HG03039 (cell line): Measurements from ENCODE around the gene USF2.
A peak's percentile ranks its signal among the peaks of the same experiment; 100 is the strongest.
"Not testable (repeated sequence)": the region's sequence is repeated elsewhere in the genome, so short reads cannot be mapped to it uniquely, and the experiment has no call there.

Source experiments
- ATAC-seq: cut with Tn5 transposase; IDR thresholded peaks from one replicate; pipeline ENCODE4 v1.9.1; 2021; ENCODE audit warnings: mild to moderate bottlenecking, moderate library complexity; ENCODE audit not compliant: unreplicated experiment

USF2 gene, protein sequence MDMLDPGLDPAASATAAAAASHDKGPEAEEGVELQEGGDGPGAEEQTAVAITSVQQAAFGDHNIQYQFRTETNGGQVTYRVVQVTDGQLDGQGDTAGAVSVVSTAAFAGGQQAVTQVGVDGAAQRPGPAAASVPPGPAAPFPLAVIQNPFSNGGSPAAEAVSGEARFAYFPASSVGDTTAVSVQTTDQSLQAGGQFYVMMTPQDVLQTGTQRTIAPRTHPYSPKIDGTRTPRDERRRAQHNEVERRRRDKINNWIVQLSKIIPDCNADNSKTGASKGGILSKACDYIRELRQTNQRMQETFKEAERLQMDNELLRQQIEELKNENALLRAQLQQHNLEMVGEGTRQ

GRCh38 chr19:35268536-35269437 lies at the start of gene USF2:
USF2 (plus strand) TSS chr19:35268962; CDS start chr19:35269102, 140 bp downstream.
- peak; percentile 14 for ATAC-seq

GRCh38 chr19:35219008-35219407 lies 49.8 kb upstream of the USF2 start:
- no peak for ATAC-seq

DNA sequence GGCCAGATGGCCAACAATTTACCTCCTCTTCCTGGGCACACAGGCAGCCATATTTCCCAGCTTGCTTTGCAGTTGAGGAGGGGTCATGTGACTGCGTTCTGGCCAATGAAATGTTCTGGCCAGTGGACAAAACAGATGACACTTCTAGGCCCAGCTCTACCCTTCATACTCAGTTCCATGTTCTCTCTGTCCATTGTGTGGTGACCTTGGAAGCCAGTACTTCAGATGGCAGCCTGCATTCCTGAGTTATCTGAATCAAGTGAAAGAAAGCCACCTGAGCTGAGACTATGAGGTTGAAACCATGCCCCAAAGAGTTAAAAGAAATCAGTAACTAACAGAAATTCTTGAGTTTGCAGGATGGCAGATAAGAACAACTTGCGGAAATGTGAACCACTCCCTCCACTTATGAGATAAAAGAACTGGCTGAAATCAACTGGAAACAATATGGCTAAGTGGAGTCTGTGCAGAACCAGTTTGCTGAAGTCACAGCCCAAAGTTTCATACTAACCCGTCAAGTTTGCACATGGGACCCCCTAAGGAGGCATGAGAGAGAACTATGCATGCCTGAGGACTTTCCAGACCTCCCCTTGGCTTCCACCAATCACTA lies 48.3 kb upstream of the USF2 start:
- ATAC-seq, result no peak

GRCh38 chr19:35220973-35221590 lies 47.7 kb upstream of the USF2 start:
- not testable (repeated sequence) for ATAC-seq

DNA sequence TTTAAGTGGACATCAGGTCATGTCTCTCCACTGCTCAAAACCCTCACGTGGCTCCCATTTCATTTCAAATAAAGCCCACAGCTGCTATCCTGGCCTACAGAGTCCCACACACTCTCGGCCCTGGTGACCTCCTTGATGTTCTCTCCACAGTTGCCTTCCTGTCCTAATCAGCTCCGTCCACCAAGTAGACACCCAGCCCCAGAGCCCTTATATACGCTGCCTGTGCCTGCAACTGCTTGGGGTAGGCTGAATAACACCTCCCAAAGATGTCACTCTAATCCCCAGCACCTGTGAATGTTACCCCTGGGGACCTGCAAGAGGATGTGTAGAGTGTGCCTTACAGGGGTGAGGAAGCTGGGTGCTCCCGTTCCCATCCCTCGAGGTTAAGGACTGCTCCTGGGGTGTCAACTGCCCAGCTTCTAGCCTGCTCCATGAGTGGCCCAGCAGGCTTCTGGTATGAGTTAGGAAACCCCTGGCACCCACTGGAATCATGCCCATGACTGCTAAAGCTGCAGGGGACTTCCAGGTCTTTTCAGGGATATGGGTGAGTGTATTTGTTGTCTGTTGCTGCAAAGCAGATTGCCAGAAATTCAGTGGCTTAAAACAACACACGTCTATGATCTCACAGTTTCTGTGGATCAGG lies 46.3 kb upstream of the USF2 start:
- no peak for ATAC-seq

DNA sequence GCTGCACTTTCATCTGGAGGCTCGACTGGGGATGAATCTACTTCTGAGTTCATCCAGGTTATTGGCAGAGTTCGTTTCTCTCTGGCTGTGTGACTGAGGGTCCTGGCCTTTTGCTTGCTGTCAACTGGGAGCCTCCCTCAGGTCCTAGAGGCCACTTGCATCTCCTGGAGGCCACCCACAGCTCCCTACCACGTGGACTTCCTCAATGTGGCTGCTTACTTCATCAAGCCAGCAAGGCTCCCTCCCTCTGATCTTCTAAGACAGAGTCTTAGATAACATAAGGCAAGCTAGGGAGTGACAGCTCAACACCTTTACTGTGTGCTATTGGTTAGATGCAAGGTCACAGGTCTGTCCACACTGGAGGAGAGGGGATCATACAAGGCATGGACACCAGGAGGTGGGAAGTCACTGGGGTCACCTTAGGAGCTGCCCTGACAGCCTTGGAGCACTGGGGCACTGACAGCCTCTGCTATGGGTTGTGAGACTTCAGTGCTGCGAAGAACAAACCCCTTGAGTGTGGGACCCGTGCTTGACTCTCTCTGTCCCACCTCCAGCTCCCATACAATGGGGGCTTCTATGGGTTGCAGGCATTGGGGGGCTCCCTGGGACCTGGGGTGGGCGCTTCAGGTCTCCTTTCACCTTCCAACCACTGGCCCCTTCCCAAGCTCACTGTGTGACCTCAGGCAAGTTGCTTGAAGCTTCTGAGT lies 45.5 kb upstream of the USF2 start:
- no peak for ATAC-seq

DNA sequence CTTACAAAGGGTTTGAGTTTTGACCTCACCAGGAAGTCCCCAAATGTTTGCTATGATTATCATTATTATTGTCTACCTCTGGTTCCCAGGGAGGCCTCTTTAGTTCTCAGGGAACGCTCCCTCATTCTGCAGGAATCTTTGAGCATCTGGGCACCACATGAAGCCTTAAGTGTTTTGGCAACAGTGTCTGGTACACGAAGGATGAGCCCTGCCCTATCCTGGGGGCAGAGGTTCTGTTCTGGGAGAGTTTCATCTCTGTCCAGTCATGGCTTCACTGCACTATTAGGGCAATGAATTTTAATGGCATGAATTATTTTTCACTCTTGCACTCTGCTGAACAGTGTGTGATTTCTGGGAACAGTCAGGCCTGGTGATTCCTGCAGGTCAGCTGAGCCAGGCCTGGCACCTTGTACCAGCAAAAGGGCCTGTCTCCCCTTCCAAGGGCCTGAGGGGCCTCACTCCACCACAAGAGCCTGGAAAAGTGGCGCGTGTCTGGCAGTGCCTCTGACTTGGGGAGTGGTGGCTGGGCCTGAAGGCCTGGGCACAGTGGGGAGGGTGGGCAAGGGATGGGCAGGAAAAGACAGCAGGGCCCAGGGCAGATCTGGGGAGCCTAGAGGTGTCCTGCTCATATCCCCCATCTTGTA lies 44.8 kb upstream of the USF2 start:
- ATAC-seq, result no peak

GRCh38 chr19:35224681-35225571 lies 43.8 kb upstream of the USF2 start:
- ATAC-seq, result no peak

- ATAC-seq, result no peak
Measured at GRCh38 chr19:35225951-35226350, 42.8 kb upstream of the USF2 start.

DNA sequence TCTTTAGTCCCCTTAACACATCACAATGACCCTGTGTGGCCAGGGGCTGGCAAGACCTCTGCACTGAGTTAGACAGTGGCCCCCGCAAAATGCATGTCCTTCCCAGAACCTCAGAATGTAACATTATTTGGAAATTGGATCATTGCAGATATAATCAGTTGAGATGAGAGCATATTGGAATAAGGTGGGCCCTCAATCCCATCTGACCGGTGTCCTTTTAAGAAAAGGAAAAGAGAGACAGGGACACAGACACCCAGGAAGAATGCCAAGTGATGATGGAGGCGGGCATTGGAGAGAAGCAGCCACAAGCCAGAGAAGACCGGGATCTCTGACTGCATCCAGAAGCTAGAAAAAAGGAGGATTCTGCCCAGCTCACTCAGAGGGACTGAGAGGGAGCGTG lies 42.0 kb upstream of the USF2 start:
- no peak for ATAC-seq

- no peak for ATAC-seq
Measured at GRCh38 chr19:35228177-35228930, 40.4 kb upstream of the USF2 start, which contains the start of gene FAM187B. FAM187B (minus strand) TSS chr19:35228739; CDS start chr19:35228680, 59 bp downstream.

GRCh38 chr19:35229601-35230000 lies 39.2 kb upstream of the USF2 start:
- no peak for ATAC-seq

- no peak for ATAC-seq
Measured at GRCh38 chr19:35231956-35232645, 36.7 kb upstream of the USF2 start.

DNA sequence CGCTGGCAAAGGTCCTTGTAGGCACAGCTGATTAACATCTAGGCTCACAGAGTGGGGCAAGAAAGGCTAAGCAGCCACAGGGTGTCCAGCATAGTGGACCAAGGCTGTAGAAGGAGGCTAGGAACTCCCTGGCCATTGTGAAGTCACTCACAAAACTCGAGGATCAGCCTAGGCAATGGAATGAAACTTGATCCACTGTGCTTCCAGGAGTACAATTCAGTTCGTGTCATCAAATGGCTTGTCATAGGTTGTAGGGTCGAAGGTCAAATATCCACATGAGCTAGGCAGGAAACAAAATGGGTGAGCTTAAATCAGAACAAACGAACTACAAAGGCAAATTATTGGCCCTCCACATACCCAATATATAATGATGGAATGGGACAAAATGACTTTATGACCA lies 35.9 kb upstream of the USF2 start:
- no peak for ATAC-seq

DNA sequence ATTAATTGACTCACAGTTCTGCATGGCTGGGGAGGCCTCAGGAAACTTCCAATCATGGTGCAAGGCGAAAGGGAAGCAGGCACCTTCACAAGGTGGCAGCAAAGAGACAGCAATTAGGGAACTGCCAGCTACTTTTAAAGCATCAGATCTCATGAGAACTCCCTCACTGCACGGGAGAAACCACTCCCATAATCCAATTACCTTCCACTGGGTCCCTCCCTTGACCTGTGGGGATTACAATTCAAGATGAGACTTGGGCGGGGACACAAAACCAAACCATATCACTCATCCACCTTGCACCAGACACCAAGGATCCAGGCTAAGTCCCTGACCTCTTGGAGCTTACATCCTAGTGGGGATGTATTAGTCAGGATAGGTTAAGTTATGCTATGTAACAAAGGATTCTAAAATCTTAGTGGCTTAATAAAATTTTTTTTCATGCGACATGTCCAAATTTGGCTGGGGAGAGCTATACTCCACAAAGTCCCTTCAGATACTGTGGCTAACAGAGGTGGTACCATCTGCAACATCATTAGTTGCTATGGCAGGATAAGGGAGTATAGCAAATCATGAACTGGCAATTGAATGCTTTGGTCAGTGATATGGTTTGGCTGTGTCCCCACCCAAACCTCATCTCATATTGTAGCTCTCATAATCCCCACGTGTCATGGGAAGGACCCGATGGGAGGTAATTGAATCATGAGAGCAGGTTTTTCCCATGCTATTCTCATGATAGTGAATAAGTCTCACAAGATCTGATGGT lies 31.9 kb upstream of the USF2 start:
- ATAC-seq, result no peak

- not testable (repeated sequence) for ATAC-seq
Measured at GRCh38 chr19:35239597-35239996, 29.2 kb upstream of the USF2 start.
